SK-N-SH treated with all-trans-retinoic acid at 6 μM for 48 hours (cell line): Measurements from ENCODE around the gene RBPJ.

Source experiments
- ATAC-seq: fragments of 200-7000 bp; cut with Tn5 transposase; 3 replicates; pipeline ENCODE4 v1.9.1; 2020; ENCODE audit warnings: mild to moderate bottlenecking, moderate library complexity
- ARNTL ChIP-seq: fragments of 450-650 bp; formaldehyde crosslinking; IDR thresholded peaks from 2 replicates; pipeline ENCODE4 v1.5.0; 2020; ENCODE audit warnings: low read depth, mild to moderate bottlenecking, moderate library complexity, borderline replicate concordance
- BACH2 ChIP-seq: fragments of 250-450 bp; sonication (Bioruptor Pico); IDR thresholded peaks from 2 replicates; pipeline ENCODE4 v1.9.0; 2021; ENCODE audit warnings: mild to moderate bottlenecking, borderline replicate concordance
- ESRRG ChIP-seq: fragments of 250-450 bp; sonication (Bioruptor Pico); IDR thresholded peaks from 2 replicates; pipeline ENCODE4 v1.6.1; 2021; ENCODE audit warnings: mild to moderate bottlenecking
- ISL1 ChIP-seq: fragments of 250-450 bp; sonication (Bioruptor Pico); IDR thresholded peaks from 2 replicates; pipeline ENCODE4 v2.1.2; 2022; ENCODE audit warnings: mild to moderate bottlenecking, moderate library complexity
- OSR1 ChIP-seq: fragments of 250-450 bp; sonication (Bioruptor Pico); IDR thresholded peaks from 2 replicates; pipeline ENCODE4 v1.8.0; 2022; ENCODE audit warnings: moderate library complexity, mild to moderate bottlenecking, inconsistent platforms
- PPARA ChIP-seq: fragments of 250-450 bp; sonication (Bioruptor Pico); IDR thresholded peaks from 2 replicates; pipeline ENCODE4 v1.5.0; 2020; ENCODE audit warnings: mild to moderate bottlenecking, borderline replicate concordance
- RARB ChIP-seq: fragments of 250-450 bp; sonication (Bioruptor Pico); IDR thresholded peaks from 2 replicates; pipeline ENCODE4 v1.8.0; 2021; ENCODE audit warnings: mild to moderate bottlenecking, moderate library complexity
- SNAI2 ChIP-seq: fragments of 250-450 bp; sonication (Bioruptor Pico); IDR thresholded peaks from 2 replicates; pipeline ENCODE4 v1.5.0; 2020; ENCODE audit warnings: mild to moderate bottlenecking, moderate library complexity
- TCF4 ChIP-seq: fragments of 250-450 bp; sonication (Bioruptor Pico); IDR thresholded peaks from 2 replicates; pipeline ENCODE4 v1.8.0; 2021; ENCODE audit warnings: mild to moderate bottlenecking, moderate library complexity, borderline replicate concordance
- TOX ChIP-seq: fragments of 250-450 bp; sonication (Bioruptor Pico); IDR thresholded peaks from 2 replicates; pipeline ENCODE4 v1.8.0; 2021; ENCODE audit warnings: mild to moderate bottlenecking, moderate library complexity, borderline replicate concordance
- TSHZ2 ChIP-seq: fragments of 250-450 bp; sonication (Bioruptor Pico); IDR thresholded peaks from 2 replicates; pipeline ENCODE4 v1.5.0; 2020; ENCODE audit warnings: mild to moderate bottlenecking, moderate library complexity
- ZC3H10 ChIP-seq: fragments of 250-450 bp; sonication (Bioruptor Pico); IDR thresholded peaks from 2 replicates; pipeline ENCODE4 v1.5.1; 2021; ENCODE audit warnings: mild to moderate bottlenecking, moderate library complexity
- ZNF565 ChIP-seq: fragments of 450-650 bp; formaldehyde crosslinking; conservative IDR thresholded peaks from 2 replicates; pipeline ENCODE4 v1.5.0; 2020; ENCODE audit warnings: low read depth, mild to moderate bottlenecking, moderate library complexity
- ZNF70 ChIP-seq: fragments of 450-650 bp; formaldehyde crosslinking; IDR thresholded peaks from 2 replicates; pipeline ENCODE4 v1.5.0; 2020; ENCODE audit warnings: mild to moderate bottlenecking, moderate library complexity
- ZNF8 ChIP-seq: fragments of 450-650 bp; formaldehyde crosslinking; IDR thresholded peaks from 2 replicates; pipeline ENCODE4 v1.5.0; 2020; ENCODE audit warnings: mild to moderate bottlenecking, moderate library complexity
- TF ChIP-seq, protein P1 (sequence below): fragments of 250-450 bp; sonication (Bioruptor Pico); IDR thresholded peaks from 2 replicates; pipeline ENCODE4 v1.8.0; 2021; ENCODE audit warnings: low read depth, mild to moderate bottlenecking, moderate library complexity, borderline replicate concordance
- TF ChIP-seq, protein P2 (sequence below): fragments of 250-450 bp; sonication (Bioruptor Pico); IDR thresholded peaks from 2 replicates; pipeline ENCODE4 v1.5.1; 2021; ENCODE audit warnings: mild to moderate bottlenecking, moderate library complexity
- TF ChIP-seq, protein P3 (sequence below): fragments of 250-450 bp; sonication (Bioruptor Pico); IDR thresholded peaks from 2 replicates; pipeline ENCODE4 v1.8.0; 2020; ENCODE audit warnings: mild to moderate bottlenecking, moderate library complexity, borderline replicate concordance

The RBPJ gene

GRCh38 chr4:26418107-26418506, 97.3 kb downstream of the RBPJ start (continued):
- TF ChIP-seq BACH2 (CRISPR knock-in tag) (no peak), TOX (CRISPR knock-in tag) (no peak)
- TF ChIP-seq, protein P1, sequence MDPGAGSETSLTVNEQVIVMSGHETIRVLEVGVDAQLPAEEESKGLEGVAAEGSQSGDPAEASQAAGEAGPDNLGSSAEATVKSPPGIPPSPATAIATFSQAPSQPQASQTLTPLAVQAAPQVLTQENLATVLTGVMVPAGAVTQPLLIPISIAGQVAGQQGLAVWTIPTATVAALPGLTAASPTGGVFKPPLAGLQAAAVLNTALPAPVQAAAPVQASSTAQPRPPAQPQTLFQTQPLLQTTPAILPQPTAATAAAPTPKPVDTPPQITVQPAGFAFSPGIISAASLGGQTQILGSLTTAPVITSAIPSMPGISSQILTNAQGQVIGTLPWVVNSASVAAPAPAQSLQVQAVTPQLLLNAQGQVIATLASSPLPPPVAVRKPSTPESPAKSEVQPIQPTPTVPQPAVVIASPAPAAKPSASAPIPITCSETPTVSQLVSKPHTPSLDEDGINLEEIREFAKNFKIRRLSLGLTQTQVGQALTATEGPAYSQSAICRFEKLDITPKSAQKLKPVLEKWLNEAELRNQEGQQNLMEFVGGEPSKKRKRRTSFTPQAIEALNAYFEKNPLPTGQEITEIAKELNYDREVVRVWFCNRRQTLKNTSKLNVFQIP = no peak

GRCh38 chr4:26418850-26419249, 98.0 kb downstream of the RBPJ start:
- ATAC-seq = no peak
- no peak for TF ChIP-seq TCF4 (CRISPR knock-in tag)
- TF ChIP-seq ESRRG (CRISPR knock-in tag) = no peak
- TF ChIP-seq ISL1 (CRISPR knock-in tag) = no peak
- TF ChIP-seq ZNF70 = no peak
- TF ChIP-seq, protein P2, sequence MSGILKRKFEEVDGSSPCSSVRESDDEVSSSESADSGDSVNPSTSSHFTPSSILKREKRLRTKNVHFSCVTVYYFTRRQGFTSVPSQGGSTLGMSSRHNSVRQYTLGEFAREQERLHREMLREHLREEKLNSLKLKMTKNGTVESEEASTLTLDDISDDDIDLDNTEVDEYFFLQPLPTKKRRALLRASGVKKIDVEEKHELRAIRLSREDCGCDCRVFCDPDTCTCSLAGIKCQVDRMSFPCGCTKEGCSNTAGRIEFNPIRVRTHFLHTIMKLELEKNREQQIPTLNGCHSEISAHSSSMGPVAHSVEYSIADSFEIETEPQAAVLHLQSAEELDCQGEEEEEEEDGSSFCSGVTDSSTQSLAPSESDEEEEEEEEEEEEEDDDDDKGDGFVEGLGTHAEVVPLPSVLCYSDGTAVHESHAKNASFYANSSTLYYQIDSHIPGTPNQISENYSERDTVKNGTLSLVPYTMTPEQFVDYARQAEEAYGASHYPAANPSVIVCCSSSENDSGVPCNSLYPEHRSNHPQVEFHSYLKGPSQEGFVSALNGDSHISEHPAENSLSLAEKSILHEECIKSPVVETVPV (CRISPR knock-in tag) = no peak
- TF ChIP-seq SNAI2 (CRISPR knock-in tag) = no peak
- no peak for TF ChIP-seq RARB (CRISPR knock-in tag)
- TF ChIP-seq, protein P1 = no peak
- no peak for TF ChIP-seq ZC3H10 (CRISPR knock-in tag)
- no peak for TF ChIP-seq PPARA
- TF ChIP-seq, protein P3, sequence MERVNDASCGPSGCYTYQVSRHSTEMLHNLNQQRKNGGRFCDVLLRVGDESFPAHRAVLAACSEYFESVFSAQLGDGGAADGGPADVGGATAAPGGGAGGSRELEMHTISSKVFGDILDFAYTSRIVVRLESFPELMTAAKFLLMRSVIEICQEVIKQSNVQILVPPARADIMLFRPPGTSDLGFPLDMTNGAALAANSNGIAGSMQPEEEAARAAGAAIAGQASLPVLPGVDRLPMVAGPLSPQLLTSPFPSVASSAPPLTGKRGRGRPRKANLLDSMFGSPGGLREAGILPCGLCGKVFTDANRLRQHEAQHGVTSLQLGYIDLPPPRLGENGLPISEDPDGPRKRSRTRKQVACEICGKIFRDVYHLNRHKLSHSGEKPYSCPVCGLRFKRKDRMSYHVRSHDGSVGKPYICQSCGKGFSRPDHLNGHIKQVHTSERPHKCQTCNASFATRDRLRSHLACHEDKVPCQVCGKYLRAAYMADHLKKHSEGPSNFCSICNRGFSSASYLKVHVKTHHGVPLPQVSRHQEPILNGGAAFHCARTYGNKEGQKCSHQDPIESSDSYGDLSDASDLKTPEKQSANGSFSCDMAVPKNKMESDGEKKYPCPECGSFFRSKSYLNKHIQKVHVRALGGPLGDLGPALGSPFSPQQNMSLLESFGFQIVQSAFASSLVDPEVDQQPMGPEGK (CRISPR knock-in tag) = no peak
- TF ChIP-seq TOX (CRISPR knock-in tag) = no peak
- TF ChIP-seq, all 23 proteins: peak for 0

DNA sequence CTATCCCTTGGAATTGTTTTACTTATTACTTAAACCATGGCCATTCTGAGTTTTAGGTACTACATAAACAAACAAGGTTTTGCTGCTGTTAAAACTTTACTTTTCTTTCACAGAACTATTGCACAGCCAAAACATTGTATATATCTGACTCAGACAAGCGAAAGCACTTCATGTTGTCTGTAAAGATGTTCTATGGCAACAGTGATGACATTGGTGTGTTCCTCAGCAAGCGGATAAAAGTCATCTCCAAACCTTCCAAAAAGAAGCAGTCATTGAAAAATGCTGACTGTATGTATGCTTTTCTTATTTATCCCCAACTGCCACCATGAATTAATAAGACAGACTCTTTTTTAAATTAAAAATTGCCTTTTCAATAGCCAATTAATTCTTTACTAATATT, 99.6 kb downstream of the RBPJ start:
- TF ChIP-seq, protein P1 = no peak
- no peak for TF ChIP-seq ISL1 (CRISPR knock-in tag)
- no peak for TF ChIP-seq ZNF565 (CRISPR knock-in tag)
- no peak for ATAC-seq

DNA sequence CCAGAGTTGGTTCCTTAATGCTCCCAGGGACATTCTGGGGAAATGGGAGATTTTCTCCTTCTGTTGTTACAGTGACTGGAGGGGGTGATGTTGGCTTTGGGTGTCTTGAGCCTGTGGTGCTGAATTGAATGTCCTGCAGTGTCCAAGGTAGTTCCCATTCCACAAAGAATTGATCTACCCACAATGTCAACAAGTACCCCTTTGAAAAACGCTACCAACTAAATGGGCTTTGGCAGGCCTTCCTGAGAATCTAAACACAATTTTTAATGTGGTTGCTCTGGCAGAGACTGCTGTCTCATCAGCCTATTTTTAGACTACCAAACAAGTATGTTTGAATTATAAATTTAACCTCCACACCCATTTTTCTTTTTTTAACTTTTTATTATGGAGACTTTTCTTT, 100.1 kb downstream of the RBPJ start:
- TF ChIP-seq TSHZ2 (CRISPR knock-in tag) = no peak
- TF ChIP-seq OSR1 = no peak
- no peak for TF ChIP-seq SNAI2 (CRISPR knock-in tag)
- TF ChIP-seq ZNF8 (CRISPR knock-in tag) = no peak
- TF ChIP-seq, protein P2 (CRISPR knock-in tag) = no peak
- no peak for TF ChIP-seq RARB (CRISPR knock-in tag)
- no peak for TF ChIP-seq ARNTL (CRISPR knock-in tag)
- no peak for TF ChIP-seq ISL1 (CRISPR knock-in tag)
- TF ChIP-seq, protein P3 (CRISPR knock-in tag) = no peak
- TF ChIP-seq PPARA = no peak
- TF ChIP-seq BACH2 (CRISPR knock-in tag) = no peak
- TF ChIP-seq, all 23 proteins: peak for 0
- ATAC-seq = no peak
